Measurements from ENCODE around the gene PCDH15. TPM values are rescaled to one million over a fixed set of nuclear protein-coding genes. Genes with fewer than 3 reads are reported as not detected.

Gene PCDH15
- total RNA-seq, 2 donors from 2014 or later, result 1.1 TPM; not detected in 1

DNA sequence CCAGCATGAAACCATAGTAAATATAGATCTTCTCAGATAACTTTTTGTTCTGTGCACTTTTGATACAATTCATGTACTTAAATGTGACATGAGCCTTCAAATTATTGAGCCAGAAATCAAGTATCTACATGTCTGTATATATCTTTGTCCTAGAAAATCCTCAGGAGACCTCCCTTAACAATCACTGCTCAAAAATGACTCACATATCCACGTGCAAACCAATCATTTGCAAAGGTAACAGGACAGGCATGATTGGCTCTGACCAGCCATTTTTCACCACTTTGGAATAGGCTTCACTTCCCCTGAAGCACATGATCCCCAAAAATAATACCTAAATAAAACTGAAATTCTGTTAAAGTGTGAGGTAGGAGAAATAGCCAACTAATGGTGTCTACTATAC lies 902.5 kb downstream of the PCDH15 start:
- WGBS, result 32% methylated on average over 1 of the region's 1 CpG
- intact Hi-C loops (cut with DNase I), result no loop called here
- H3K27ac ChIP-seq, result no peak overlapping the region
- TF ChIP-seq POLR2A (IDR thresholded peaks at IDR 0.05), result no peak
- no peak overlapping the region for H3K4me3 ChIP-seq
- H3K27me3 ChIP-seq (replicated peaks; ENCODE audit: insufficient read depth), result no peaks in the 10 kb centered on the region
- H3K36me3 ChIP-seq, result no peaks in the 10 kb centered on the region
- no peak for DNase-seq (ENCODE audit: low spot score)
- H3K9me3 ChIP-seq, result no peaks in the 10 kb centered on the region
- no peaks in the 10 kb centered on the region for H3K4me1 ChIP-seq (replicated peaks)

- Histone ChIP-seq H3K27me3 (replicated peaks; ENCODE audit: insufficient read depth) (no peaks in the 10 kb centered on the region), H3K4me3 (no peak overlapping the region), H3K9me3 (no peaks in the 10 kb centered on the region), H3K4me1 (replicated peaks) (no peaks in the 10 kb centered on the region), H3K27ac (no peak overlapping the region), H3K36me3 (no peaks in the 10 kb centered on the region)
- 54% methylated on average over 5 of the region's 5 CpGs for WGBS
- intact Hi-C loops (cut with DNase I), result no loop called here
- no peak for TF ChIP-seq CTCF (IDR thresholded peaks at IDR 0.05)
- TF ChIP-seq POLR2AphosphoS5 (IDR thresholded peaks at IDR 0.05), result no peak
- TF ChIP-seq POLR2A (IDR thresholded peaks at IDR 0.05), result no peak
- peak; percentile 6 for DNase-seq (ENCODE audit: low spot score)
These were observed 906.9 kb downstream of the PCDH15 start for GRCh38 chr10:53894145-53894544.

DNA sequence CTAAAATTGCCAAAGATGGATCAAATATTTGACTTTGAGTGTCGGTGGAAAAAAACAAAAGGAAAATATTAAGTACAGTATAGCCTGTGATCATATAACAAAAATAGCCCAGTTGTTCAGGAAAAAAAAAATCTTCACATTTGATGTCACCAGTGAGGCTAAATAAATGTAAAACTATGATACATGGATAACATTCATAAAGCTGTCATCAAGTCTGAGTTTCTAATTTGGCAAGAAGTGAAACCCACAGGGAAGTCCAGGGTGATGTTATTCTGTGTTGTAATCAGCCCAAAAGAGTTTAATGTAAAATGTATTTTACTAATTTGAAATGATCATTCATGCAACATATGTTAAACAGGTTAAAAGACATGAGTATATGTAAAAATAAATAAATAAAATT lies 908.0 kb downstream of the PCDH15 start:
- no peaks in the 10 kb centered on the region for H3K4me1 ChIP-seq (replicated peaks)
- TF ChIP-seq POLR2A (IDR thresholded peaks at IDR 0.05), result no peak
- no peak for TF ChIP-seq POLR2AphosphoS5 (IDR thresholded peaks at IDR 0.05)
- TF ChIP-seq CTCF (IDR thresholded peaks at IDR 0.05), result no peak
- intact Hi-C loops (cut with DNase I), result no loop called here
- H3K27me3 ChIP-seq (replicated peaks; ENCODE audit: insufficient read depth), result no peaks in the 10 kb centered on the region
- DNase-seq (ENCODE audit: low spot score), result no peak
- H3K27ac ChIP-seq, result no peak overlapping the region
- H3K36me3 ChIP-seq, result no peaks in the 10 kb centered on the region
- 85% methylated on average over 1 of the region's 1 CpG for WGBS
- H3K9me3 ChIP-seq, result no peaks in the 10 kb centered on the region
- no peak overlapping the region for H3K4me3 ChIP-seq

DNA sequence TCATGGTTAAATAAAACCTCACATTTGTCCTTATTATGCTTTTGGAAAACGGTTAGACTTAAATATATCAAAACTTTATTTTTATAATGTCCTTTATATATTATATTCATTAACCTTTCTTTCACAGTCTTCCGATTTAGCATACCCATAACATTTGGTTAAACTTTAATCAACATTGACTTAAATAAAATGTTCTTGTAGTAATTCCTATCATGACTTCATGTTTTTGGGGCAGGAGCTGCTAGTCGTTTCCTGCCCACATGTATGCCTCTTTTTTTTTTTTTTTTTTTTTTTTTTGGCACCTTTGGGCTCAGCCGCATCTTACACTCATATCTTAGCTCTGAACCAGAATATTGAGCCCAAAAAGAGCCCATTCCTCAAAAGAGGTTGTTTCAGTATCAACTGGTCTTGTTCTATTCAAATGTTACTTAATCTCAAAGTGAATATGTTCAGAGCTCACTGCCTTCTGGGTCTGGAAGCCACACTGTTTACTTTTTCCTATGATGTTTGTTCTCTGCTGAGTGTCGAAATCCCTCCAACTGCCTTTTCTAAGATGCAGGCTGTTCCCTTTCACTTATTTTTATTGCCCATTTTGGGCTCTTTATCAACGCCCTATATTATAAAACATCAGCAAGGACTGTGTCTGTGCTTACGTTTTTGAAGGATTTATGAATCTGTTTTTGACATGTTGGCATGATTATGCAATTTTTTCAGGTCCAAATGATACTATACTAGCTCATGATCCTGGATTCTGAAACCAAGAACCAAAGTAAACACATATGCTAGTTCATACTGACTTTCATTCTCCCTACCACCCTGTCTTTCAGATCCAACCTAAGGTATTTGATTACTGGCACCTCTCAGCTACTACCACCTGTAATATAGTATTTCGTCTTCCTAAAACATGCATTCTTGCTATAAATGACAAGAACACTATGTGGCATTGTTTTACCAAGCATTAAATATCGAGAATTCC lies 914.4 kb downstream of the PCDH15 start:
- DNase-seq (ENCODE audit: low spot score), result peak; percentile 48
- H3K4me3 ChIP-seq, result no peak overlapping the region
- intact Hi-C loops (cut with DNase I), result no loop called here
- no peak for TF ChIP-seq CTCF (IDR thresholded peaks at IDR 0.05)
- peak; percentile 84 for TF ChIP-seq POLR2AphosphoS5 (IDR thresholded peaks at IDR 0.05)
- TF ChIP-seq POLR2A (IDR thresholded peaks at IDR 0.05), result no peak
- H3K9me3 ChIP-seq, result no peaks in the 10 kb centered on the region
- 27% methylated on average over 9 of the region's 9 CpGs for WGBS
- H3K4me1 ChIP-seq (replicated peaks), result no peaks in the 10 kb centered on the region
- H3K36me3 ChIP-seq, result no peaks in the 10 kb centered on the region
- H3K27ac ChIP-seq, result peak overlapping the region in 1 of 2 donors; percentile 26
- no peaks in the 10 kb centered on the region for H3K27me3 ChIP-seq (replicated peaks; ENCODE audit: insufficient read depth)

DNA sequence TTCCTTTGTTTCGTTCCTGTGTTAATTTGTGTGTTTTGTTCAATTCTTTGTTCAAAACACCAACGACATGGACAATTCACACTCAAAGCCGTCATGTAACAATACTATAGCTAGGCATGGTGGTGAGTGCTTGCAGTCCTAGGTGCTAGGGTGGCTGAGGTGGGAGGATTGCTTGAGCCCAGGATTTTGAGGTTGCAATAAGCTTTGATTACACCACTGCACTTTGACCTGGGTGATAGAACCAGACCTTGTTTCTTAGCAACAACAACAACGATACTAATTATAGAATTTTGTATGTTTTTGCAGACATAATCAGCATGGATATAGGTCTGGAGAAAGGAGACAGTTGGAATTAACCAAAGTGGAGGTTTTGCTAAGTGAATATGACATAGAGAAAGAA lies 936.2 kb downstream of the PCDH15 start:
- no peaks in the 10 kb centered on the region for H3K27me3 ChIP-seq (replicated peaks; ENCODE audit: insufficient read depth)
- no peak for TF ChIP-seq POLR2A (IDR thresholded peaks at IDR 0.05)
- TF ChIP-seq CTCF (IDR thresholded peaks at IDR 0.05), result no peak
- TF ChIP-seq POLR2AphosphoS5 (IDR thresholded peaks at IDR 0.05), result no peak
- H3K9me3 ChIP-seq, result no peaks in the 10 kb centered on the region
- H3K4me1 ChIP-seq (replicated peaks), result no peaks in the 10 kb centered on the region
- no peak overlapping the region for H3K27ac ChIP-seq
- H3K36me3 ChIP-seq, result no peaks in the 10 kb centered on the region
- no peak for DNase-seq (ENCODE audit: low spot score)
- intact Hi-C loops (cut with DNase I), result no loop called here
- H3K4me3 ChIP-seq, result no peak overlapping the region
- WGBS, result 95% methylated on average over 4 of the region's 4 CpGs

Data from prostate gland (tissue), 2 donors.